SH-SY5Y (cell line): ENCODE measurements around the gene PDCD5.

ENCODE experiments used
- GATA2 ChIP-seq: IDR thresholded peaks from 2 replicates; pipeline ENCODE4 v1.6.1; 2011; ENCODE audit warnings: mild to moderate bottlenecking, low read depth, low read length
- GATA3 ChIP-seq: IDR thresholded peaks from 2 replicates; pipeline ENCODE4 v1.6.1; 2011; ENCODE audit warnings: low read depth, mild to moderate bottlenecking, low read length, moderate library complexity

GRCh38 chr19:32532233-32532632, 48.8 kb upstream of the PDCD5 start:
- TF ChIP-seq GATA3 (no peak), GATA2 (no peak)
